ENCODE results near the gene SLC29A2. TPM values are rescaled to one million over a fixed set of nuclear protein-coding genes. Genes with fewer than 3 reads are reported as not detected.
A peak's percentile ranks its signal among the peaks of the same experiment; 100 is the strongest.

SLC29A2 gene
- total RNA-seq, 1 experiment from 2014 or later: 7.0 TPM

DNA sequence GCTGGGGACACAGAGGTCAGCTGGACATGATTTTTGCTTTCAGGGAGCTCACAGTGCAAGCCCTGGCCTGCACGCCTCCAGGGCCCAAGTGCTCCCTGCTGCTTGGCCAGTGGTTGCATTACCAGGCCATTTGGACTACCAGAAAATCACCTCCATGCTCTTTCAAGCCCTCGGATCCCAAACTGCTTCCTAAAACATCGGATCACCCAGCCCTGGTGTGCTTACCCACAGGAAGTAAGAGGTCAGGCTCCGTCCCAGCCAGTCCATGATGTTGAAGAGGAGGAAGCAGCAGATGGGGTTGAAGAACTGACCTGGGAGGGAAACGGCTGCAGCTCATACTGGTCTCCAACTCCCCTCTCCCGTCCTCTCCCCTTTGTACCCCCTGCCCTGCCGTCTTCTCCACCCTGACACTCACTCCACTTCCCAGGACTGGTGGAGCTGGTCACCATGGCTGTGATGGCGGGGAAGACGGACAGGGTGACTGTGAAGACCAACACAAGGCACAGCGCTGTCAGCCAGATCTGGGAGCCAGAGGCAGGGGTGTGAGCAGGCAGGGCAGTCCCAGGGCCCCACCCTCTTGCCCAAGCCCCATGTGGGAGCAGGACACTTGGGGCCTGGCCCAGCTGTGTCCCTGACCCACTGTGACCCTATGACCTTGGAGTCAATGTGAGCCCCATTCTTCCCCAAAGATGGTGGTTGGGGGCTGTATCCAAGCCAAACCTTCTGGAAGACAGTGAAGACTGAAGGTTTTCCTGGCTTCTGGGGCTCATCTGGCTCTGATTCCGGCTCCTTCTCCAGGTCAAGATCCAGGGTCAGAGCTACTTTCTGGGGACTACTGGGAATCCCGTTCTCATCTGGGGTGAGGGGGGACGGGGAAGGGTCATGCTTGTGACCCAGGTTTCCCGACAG, 5.6 kb downstream of the SLC29A2 start:
- TF ChIP-seq, protein P1, sequence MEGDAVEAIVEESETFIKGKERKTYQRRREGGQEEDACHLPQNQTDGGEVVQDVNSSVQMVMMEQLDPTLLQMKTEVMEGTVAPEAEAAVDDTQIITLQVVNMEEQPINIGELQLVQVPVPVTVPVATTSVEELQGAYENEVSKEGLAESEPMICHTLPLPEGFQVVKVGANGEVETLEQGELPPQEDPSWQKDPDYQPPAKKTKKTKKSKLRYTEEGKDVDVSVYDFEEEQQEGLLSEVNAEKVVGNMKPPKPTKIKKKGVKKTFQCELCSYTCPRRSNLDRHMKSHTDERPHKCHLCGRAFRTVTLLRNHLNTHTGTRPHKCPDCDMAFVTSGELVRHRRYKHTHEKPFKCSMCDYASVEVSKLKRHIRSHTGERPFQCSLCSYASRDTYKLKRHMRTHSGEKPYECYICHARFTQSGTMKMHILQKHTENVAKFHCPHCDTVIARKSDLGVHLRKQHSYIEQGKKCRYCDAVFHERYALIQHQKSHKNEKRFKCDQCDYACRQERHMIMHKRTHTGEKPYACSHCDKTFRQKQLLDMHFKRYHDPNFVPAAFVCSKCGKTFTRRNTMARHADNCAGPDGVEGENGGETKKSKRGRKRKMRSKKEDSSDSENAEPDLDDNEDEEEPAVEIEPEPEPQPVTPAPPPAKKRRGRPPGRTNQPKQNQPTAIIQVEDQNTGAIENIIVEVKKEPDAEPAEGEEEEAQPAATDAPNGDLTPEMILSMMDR (IDR thresholded peaks at IDR 0.05; ENCODE audit: unreplicated experiment): no peak
- no peak for DNase-seq (ENCODE audit: unreplicated experiment)
- H3K4me1 Mint-ChIP-seq (ENCODE audit: insufficient read depth, unreplicated experiment): peaks cover 8% of the 10 kb centered on the region
- POLR2A ChIA-PET: interaction anchor here (0.6 to 2.0 kb wide), 10 partner anchors 10 to 42 kb away, joined by 3 to 6 read pairs (median 4); partner anchors contain the start of genes B4GAT1, BRMS1 and RIN1
- H3K4me3 Mint-ChIP-seq (ENCODE audit: unreplicated experiment): no peak overlapping the region
- H3K27me3 Mint-ChIP-seq (ENCODE audit: insufficient read depth, unreplicated experiment): no peaks in the 10 kb centered on the region
- no peaks in the 10 kb centered on the region for H3K9me3 Mint-ChIP-seq (ENCODE audit: unreplicated experiment)
- BruUV-seq (replicated peaks): no TSS peak
- CTCF ChIA-PET: interaction anchor here (0.7 to 1.8 kb wide), 4 partner anchors 13 to 55 kb away, joined by 3 to 6 read pairs (median 4); no protein-coding TSS in a partner anchor
- no peak overlapping the region for H3K27ac Mint-ChIP-seq (ENCODE audit: low read depth, unreplicated experiment)
- intact Hi-C loops (cut with micrococcal nuclease): no loop called here
- peaks cover 16% of the 10 kb centered on the region for H3K36me3 Mint-ChIP-seq (ENCODE audit: insufficient read depth, unreplicated experiment)

DNA sequence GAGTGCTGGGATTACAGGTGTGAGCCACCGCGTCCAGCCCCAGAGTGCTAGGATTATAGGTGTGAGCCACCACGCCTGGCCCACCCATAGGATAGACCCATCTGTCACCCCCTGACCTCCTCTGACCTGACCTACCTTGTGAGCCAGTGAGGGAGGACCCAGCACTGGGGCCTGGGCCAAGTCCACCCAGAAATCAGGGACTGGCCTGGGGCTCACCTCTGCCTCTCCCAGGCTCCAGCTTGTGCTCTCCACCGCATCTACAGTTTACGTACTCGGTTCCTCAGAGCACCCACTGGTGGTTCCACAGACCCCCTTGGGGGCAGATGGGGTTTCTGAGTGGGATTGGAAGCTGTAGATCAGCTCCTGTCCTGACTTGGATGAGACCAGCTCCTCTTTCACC, 6.4 kb downstream of the SLC29A2 start:
- BruUV-seq (replicated peaks): no TSS peak
- intact Hi-C loops (cut with micrococcal nuclease): no loop called here
- H3K9me3 Mint-ChIP-seq (ENCODE audit: unreplicated experiment): no peaks in the 10 kb centered on the region
- POLR2A ChIA-PET: interaction anchor here (0.7 to 2.0 kb wide), 7 partner anchors 14 to 53 kb away, joined by 3 to 6 read pairs (median 4); partner anchors contain the start of genes B4GAT1 and RIN1
- H3K36me3 Mint-ChIP-seq (ENCODE audit: insufficient read depth, unreplicated experiment): peaks cover 14% of the 10 kb centered on the region
- no peak overlapping the region for H3K4me3 Mint-ChIP-seq (ENCODE audit: unreplicated experiment)
- DNase-seq (ENCODE audit: unreplicated experiment): no peak
- peaks cover 6% of the 10 kb centered on the region for H3K4me1 Mint-ChIP-seq (ENCODE audit: insufficient read depth, unreplicated experiment)
- TF ChIP-seq, protein P1 (IDR thresholded peaks at IDR 0.05; ENCODE audit: unreplicated experiment): no peak
- CTCF ChIA-PET: interaction anchor here (0.6 to 1.0 kb wide), 4 partner anchors 21 to 377 kb away, joined by 3 read pairs; partner anchors contain the start of gene PELI3
- no peaks in the 10 kb centered on the region for H3K27me3 Mint-ChIP-seq (ENCODE audit: insufficient read depth, unreplicated experiment)
- no peak overlapping the region for H3K27ac Mint-ChIP-seq (ENCODE audit: low read depth, unreplicated experiment)

DNA sequence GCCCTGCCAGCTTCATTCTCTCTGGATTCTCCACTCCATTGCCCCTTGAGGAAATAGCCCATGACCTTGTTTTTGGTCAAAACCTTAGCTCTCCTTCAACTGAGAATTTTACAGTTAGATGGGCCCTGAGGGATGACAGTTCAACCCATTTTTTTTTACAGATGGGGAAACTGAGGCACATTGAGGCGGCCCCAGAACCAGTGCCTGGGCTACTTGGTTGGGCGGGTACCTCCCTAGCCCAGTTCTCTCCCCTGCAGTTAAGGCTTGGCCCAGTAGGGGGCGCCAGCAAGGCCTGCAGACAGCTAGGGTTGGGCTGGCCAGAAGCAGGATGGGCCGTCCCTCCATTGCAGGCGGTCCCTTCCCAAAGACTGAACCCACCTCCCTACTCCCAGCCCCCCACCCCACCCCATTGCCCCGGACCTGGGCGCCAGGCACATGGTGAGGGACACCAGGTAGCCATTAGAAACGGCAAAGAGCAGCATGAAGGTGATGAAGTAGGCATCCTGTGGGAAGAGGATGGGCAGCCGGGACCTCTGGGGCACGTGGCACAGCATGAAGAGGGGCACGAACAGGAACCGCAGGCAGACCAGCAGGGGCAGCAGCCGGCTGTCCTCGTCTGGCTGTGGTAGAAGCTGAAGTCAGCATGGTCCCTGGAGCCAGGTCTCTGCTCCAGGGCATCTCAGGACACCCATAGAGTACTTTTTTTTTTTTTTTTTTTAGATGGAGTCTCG, 7.6 kb downstream of the SLC29A2 start:
- Mint-ChIP-seq H3K4me1 (ENCODE audit: insufficient read depth, unreplicated experiment) (no peaks in the 10 kb centered on the region), H3K4me3 (ENCODE audit: unreplicated experiment) (no peak overlapping the region), H3K27me3 (ENCODE audit: insufficient read depth, unreplicated experiment) (no peaks in the 10 kb centered on the region), H3K9me3 (ENCODE audit: unreplicated experiment) (no peaks in the 10 kb centered on the region), H3K36me3 (ENCODE audit: insufficient read depth, unreplicated experiment) (peaks cover 14% of the 10 kb centered on the region), H3K27ac (ENCODE audit: low read depth, unreplicated experiment) (no peak overlapping the region)
- ChIA-PET POLR2A (interaction anchor here (1.4 to 2.5 kb wide), 3 partner anchors 8 to 25 kb away, joined by 4 to 11 read pairs (median 6); partner anchors contain the start of gene BRMS1), CTCF (interaction anchor here (0.6 to 1.5 kb wide), 11 partner anchors 8 to 515 kb away, joined by 3 to 5 read pairs (median 3); partner anchors contain the start of genes BRMS1 and SLC29A2)
- DNase-seq (ENCODE audit: unreplicated experiment): peak; percentile 47
- TF ChIP-seq, protein P1 (IDR thresholded peaks at IDR 0.05; ENCODE audit: unreplicated experiment): peak; percentile 72
- intact Hi-C loops (cut with micrococcal nuclease): no loop called here
- no TSS peak for BruUV-seq (replicated peaks)
